GM12878 (cell line): ENCODE measurements around the gene EPHB2.

Experiments
- ASH2L ChIP-seq: fragments of 300-600, 200-600 bp; sonication (generic); IDR thresholded peaks from 2 replicates; pipeline ENCODE4 v1.6.1; 2017; ENCODE audit warnings: low read depth, mild to moderate bottlenecking, borderline replicate concordance
- CTCF ChIP-seq, 3 experiments: IDR thresholded peaks in 2 of 3; conservative IDR thresholded peaks in 1 of 3; 2 replicates each; pipeline ENCODE4 v1.5.1; 2011; ENCODE audit warnings: low read depth in 3 of 3, low read length in 3 of 3, mild to moderate bottlenecking in 3 of 3, control low read depth in 2 of 3, moderate library complexity in 2 of 3, inconsistent platforms in 1 of 3, mixed read lengths in 1 of 3; ENCODE audit not compliant: control insufficient read depth in 2 of 3, insufficient read depth in 1 of 3; ENCODE audit errors: extremely low read depth in 1 of 3
- IKZF1 ChIP-seq: fragments of 450-650 bp; conservative IDR thresholded peaks from 2 replicates; pipeline ENCODE4 v1.6.1; 2017; ENCODE audit warnings: antibody characterized with exemption, mild to moderate bottlenecking
- ZZZ3 ChIP-seq: IDR thresholded peaks from 2 replicates; pipeline ENCODE4 v1.6.1; 2011; ENCODE audit warnings: low read depth; ENCODE audit not compliant: control insufficient read depth, insufficient read length

- TF ChIP-seq ZZZ3 (no peak), ASH2L (no peak), CTCF (IDR thresholded peaks at IDR 0.05 in 2 of 3, conservative IDR thresholded peaks at IDR 0.05 in 1 of 3; ENCODE audit: control insufficient read depth in 2 of 3, extremely low read depth in 1 of 3, insufficient read depth in 1 of 3, low read depth in 3 of 3, low read length in 3 of 3) (no peak), IKZF1 (no peak)
Measured at GRCh38 chr1:22877980-22878379, 167.3 kb downstream of the EPHB2 start.
